SJSA1 (cell line): ENCODE results near the gene NECAB3. TPM values are rescaled to one million over a fixed set of nuclear protein-coding genes. Genes with fewer than 3 reads are reported as not detected.

ENCODE experiments used
- DNase-seq, 2 experiments: peaks; one replicate each; pipeline ENCODE4 v3.0.0-alpha.2; 2015 to 2020; ENCODE audit warnings: low spot score in 2 of 2, low read depth in 1 of 2
- H3K27ac ChIP-seq: fragments of 250-450 bp; sonication (Bioruptor Pico); 2 replicates; pipeline ENCODE4 v1.5.1; 2020; ENCODE audit warnings: mild to moderate bottlenecking, moderate library complexity
- H3K27me3 ChIP-seq: fragments of 250-450 bp; sonication (Bioruptor Pico); replicated peaks from 2 replicates; pipeline ENCODE4 v1.5.1; 2020; ENCODE audit warnings: mild to moderate bottlenecking, moderate library complexity
- H3K36me3 ChIP-seq: fragments of 250-450 bp; sonication (Bioruptor Pico); 2 replicates; pipeline ENCODE4 v1.5.1; 2020; ENCODE audit warnings: mild to moderate bottlenecking
- H3K4me1 ChIP-seq: fragments of 250-450 bp; sonication (Bioruptor Pico); replicated peaks from 2 replicates; pipeline ENCODE4 v1.6.1; 2021; ENCODE audit warnings: mild to moderate bottlenecking
- H3K4me3 ChIP-seq: fragments of 250-450 bp; sonication (Bioruptor Pico); 2 replicates; pipeline ENCODE4 v1.5.1; 2020; ENCODE audit warnings: mild to moderate bottlenecking
- H3K9me3 ChIP-seq: fragments of 250-450 bp; sonication (Bioruptor Pico); replicated peaks from 2 replicates; pipeline ENCODE4 v1.5.1; 2020; ENCODE audit warnings: mild to moderate bottlenecking
- total RNA-seq: library from RNA; depleted of rRNA; stranded (reverse); fragments of >200 nt; shearing (Covaris generic); gene quantifications from 2 replicates; pipeline ENCODE4 v1.2.3, GENCODE V29; 2014; rRNA removed

The NECAB3 gene, protein sequence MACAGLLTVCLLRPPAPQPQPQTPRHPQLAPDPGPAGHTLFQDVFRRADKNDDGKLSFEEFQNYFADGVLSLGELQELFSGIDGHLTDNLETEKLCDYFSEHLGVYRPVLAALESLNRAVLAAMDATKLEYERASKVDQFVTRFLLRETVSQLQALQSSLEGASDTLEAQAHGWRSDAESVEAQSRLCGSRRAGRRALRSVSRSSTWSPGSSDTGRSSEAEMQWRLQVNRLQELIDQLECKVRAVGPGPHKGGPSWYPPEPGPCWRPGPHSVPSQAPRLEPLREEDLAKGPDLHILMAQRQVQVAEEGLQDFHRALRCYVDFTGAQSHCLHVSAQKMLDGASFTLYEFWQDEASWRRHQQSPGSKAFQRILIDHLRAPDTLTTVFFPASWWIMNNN
- 52.1 and 81.1 TPM in 2 replicates for total RNA-seq

DNA sequence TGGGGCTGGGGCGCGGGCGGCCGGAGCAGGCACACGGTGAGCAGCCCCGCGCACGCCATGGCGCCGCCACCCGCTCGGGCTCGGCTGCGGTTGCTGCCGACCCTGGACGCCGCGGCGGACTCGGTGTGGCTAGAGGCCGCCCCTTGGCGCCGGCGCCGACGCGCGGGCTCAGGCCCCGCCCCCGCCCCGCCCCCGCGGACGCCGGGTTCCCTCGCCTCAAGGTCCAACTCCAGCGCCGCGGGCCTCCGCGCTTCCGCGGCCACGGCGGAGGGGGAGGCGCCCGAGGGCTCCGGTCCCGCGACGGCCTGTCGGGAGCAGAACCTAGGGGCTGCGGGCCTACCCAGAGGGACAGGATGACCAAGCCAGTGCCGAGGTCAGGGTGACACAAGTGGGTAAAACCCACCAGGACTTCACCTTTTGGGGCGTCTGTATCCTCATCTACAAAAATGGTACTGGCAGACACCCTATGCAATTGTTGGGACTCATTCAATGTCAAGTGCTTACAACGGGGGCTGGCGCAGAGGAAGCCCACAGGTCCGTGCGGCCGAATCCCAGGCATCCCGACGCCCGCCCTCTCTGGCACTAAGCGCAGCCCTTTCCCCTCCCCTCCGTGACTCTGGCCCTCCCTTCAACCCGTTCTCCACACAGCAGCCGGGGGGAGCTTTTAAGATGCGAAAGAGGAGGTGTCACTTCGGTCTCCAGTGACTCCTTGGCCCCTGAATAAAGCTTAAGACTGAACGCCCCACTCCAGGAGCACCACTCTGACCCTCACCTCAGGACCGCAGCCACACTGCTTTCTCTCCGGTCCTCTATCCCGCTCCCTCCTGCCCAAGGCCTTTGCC is at the start of gene NECAB3:
NECAB3 (minus strand) TSS at position 135 of the 842 bp plus-strand sequence; CDS start at position 59, 76 bp downstream.
- peak within 1 kb of the TSS; percentile 72 for H3K4me3 ChIP-seq
- peaks cover 27% of the 10 kb centered on the region for H3K4me1 ChIP-seq
- no peaks in the 10 kb centered on the region; the same call in 1 of the 2 replicates for H3K9me3 ChIP-seq
- H3K27me3 ChIP-seq = no peaks in the 10 kb centered on the region
- H3K36me3 ChIP-seq = peaks cover 79% of the 10 kb centered on the region
- peak; percentile 69 to 75 for DNase-seq
- H3K27ac ChIP-seq = peak within 1 kb of the TSS; percentile 70

DNA sequence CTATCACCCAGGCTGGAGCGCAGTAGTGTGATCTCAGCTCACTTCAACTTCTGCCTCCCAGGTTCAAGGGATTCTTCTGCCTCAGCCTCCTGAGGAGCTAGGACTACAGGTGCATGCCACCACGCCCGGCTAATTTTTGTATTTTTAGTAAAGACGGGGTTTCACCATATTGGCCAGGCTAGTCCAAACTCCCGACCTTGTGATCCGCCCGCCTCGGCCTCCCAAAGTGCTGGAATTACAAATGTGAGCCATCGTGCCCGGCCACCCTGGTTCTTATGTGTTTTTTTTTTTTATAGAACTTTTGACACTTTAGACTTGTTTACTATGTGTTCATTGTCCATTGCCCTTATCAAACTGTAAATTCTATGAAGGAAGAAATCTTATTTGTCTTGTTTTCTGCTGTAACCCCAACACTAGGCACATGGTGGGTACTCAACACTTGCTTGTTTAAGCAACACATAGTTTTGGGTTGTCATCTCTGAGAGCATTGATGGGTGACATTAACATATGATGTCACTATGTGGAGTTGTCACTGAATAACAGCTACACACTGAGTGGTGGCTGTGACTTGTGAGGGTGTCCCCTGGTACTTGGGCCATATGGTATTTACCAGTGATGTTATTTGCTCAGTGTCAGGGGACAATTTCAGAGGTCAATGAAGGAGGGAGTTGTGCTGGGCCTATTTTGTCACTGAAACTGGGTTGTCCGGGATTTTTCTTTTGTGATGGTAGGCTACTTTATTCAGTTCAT is 47.3 kb upstream of the NECAB3 start:
- Histone ChIP-seq H3K9me3 (no peaks in the 10 kb centered on the region), H3K4me3 (no peak overlapping the region), H3K27me3 (no peaks in the 10 kb centered on the region), H3K4me1 (peaks cover 14% of the 10 kb centered on the region), H3K27ac (no peak overlapping the region), H3K36me3 (no peaks in the 10 kb centered on the region)
- DNase-seq = no peak

DNA sequence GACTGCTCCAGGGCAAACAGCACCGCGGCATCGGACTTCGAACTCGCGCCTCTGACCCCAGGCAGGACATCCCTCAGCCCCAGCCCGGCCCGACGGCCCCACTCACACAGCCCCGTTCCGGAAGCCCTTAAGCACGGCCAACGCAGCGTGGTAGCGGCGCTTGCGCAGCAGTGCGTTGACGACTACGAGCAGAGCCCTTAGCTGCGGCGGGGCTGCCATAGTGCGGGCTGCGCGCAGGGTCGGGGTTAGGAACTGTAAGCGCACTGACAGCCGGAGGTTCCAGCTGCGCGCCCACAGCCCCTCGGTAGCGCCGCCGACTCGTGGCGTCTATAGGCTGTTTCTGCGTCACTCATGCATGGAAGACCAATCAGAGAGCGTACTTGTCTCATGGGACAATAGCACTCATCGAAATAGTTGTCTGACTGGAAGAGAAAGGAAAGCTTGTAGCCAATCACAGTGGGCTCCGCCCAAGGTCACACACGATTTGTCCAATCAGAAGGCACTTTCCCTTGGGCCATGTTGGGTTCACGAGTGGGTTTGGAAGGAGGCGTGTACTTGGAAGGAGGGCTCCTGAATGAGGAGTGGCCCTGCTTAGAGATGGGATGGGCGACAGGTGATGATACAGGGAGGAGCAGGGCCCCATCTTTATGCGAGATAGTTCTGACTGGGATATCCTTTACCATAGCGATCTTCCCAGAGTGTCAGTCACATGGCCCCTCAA is 45.9 kb upstream of the NECAB3 start, which contains the start of gene PXMP4:
PXMP4 (minus strand) TSS at position 322 of the 721 bp plus-strand sequence; CDS start at position 219, 103 bp downstream.
- Histone ChIP-seq H3K36me3 (no peaks in the 10 kb centered on the region), H3K4me1 (peaks cover 14% of the 10 kb centered on the region), H3K4me3 (peak within 1 kb of the TSS; percentile 66), H3K9me3 (no peaks in the 10 kb centered on the region), H3K27ac (peak within 1 kb of the TSS; percentile 9; the same call in 1 of the 2 replicates), H3K27me3 (no peaks in the 10 kb centered on the region)
- peak; percentile 90 to 92 for DNase-seq

DNA sequence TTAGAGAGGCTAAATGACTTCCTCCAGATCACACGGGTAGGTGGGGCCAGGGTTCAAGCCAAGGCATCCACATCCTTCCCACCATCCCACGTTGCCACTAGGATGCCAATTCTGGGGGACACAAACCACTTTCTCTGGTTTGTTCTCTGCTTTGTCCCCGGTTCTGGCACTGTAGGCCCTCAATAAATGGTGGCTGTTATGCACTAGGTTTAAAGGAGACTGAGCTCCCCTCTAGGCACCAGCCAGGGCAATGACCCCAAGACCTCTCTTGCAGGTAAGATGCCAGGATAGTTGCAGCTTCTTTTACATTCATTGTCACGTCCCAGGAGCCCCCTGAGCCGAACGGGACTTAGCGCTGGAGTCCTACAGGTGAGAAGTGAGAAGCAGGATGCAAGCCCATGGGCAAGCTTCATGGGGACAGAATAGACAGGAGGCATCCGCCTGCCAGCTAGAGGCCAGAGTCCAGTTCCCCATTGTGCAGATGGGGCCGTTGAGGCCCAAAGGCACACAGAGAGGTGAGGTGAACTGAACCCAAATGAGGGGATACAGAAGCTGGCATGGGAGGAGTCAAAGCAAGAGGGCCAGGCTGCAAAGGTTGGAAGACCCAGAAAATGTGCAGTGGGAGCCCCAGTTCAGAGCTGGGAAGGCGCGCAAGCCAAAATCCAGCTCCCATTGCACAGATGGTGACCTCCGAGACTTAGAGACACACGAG is 45.2 kb upstream of the NECAB3 start:
- DNase-seq = no peak
- peaks cover 14% of the 10 kb centered on the region for H3K4me1 ChIP-seq
- no peaks in the 10 kb centered on the region for H3K9me3 ChIP-seq
- H3K36me3 ChIP-seq = no peaks in the 10 kb centered on the region; the same call in 1 of the 2 replicates
- H3K27me3 ChIP-seq = no peaks in the 10 kb centered on the region
- H3K4me3 ChIP-seq = peak overlapping the region; percentile 66
- 0 out of 2 replicates have a peak overlapping the region, but pooled peaks have one; percentile 9 for H3K27ac ChIP-seq

DNA sequence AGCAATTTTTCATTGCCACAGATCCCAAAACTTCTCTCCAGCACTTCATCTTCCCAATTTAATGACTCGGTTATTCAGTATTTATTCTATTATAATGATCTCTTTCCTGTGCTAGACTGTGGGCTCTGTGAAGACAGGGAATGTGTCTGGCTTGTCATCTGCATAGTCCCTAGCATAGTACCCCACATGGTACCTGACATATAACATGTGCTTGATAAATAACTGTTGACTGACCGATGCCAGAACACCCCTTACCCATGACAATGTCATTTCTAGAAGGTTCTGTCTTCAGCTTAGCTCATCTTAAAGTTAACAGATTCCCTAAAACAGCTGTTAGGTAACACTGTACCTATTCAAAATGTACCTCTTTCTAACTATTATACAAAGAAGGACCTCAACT is 42.3 kb upstream of the NECAB3 start:
- H3K27ac ChIP-seq = no peak overlapping the region
- peaks cover 10% of the 10 kb centered on the region for H3K36me3 ChIP-seq
- no peaks in the 10 kb centered on the region for H3K27me3 ChIP-seq
- H3K4me3 ChIP-seq = no peak overlapping the region
- DNase-seq = no peak
- peaks cover 14% of the 10 kb centered on the region for H3K4me1 ChIP-seq
- H3K9me3 ChIP-seq = no peaks in the 10 kb centered on the region

DNA sequence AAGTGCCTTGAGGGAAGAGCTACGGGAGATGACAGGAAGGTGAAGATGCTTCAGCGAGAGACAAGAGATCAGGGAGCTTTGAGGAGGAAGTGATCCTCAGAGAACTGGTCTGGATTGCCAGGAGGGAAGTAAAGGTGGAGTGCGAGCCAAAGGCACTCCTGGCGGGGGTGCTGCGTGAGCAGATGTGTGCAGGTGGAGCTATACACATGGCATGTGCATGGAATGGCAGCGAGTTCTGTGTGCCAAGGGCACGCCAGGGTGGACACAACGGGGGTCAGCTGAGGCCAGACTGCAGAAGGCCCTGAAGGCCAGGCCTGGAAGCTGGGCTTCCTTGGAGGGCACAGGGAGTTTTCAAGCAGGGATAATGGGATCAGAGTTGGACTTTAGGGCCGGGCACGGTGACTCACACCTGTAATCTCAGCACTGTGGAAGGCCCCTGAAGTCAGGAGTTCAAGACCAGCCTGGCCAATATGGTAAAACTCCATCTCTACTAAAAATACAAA is 39.7 kb upstream of the NECAB3 start:
- H3K4me1 ChIP-seq = no peaks in the 10 kb centered on the region; the same call in 1 of the 2 replicates
- H3K36me3 ChIP-seq = peaks cover 18% of the 10 kb centered on the region
- no peak overlapping the region for H3K4me3 ChIP-seq
- no peaks in the 10 kb centered on the region for H3K27me3 ChIP-seq
- H3K9me3 ChIP-seq = no peaks in the 10 kb centered on the region
- H3K27ac ChIP-seq = no peak overlapping the region
- DNase-seq = no peak

DNA sequence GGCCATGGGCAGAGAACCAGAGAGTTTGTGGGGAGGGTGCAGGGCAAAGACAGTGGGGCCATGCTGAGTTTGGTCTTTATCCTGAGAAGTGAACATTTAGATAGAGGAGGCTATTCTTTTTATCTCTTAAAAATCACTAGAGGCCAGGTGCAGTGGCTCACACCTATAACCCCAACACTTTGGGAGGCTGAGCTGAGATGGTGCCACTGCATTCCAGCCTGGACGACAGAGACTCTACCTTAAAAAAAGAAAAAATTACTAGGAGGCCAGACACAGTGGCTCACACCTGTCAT is 37.2 kb upstream of the NECAB3 start:
- Histone ChIP-seq H3K9me3 (no peaks in the 10 kb centered on the region), H3K36me3 (peaks cover 27% of the 10 kb centered on the region), H3K27ac (no peak overlapping the region), H3K4me1 (no peaks in the 10 kb centered on the region), H3K4me3 (no peak overlapping the region), H3K27me3 (no peaks in the 10 kb centered on the region)
- DNase-seq = no peak

DNA sequence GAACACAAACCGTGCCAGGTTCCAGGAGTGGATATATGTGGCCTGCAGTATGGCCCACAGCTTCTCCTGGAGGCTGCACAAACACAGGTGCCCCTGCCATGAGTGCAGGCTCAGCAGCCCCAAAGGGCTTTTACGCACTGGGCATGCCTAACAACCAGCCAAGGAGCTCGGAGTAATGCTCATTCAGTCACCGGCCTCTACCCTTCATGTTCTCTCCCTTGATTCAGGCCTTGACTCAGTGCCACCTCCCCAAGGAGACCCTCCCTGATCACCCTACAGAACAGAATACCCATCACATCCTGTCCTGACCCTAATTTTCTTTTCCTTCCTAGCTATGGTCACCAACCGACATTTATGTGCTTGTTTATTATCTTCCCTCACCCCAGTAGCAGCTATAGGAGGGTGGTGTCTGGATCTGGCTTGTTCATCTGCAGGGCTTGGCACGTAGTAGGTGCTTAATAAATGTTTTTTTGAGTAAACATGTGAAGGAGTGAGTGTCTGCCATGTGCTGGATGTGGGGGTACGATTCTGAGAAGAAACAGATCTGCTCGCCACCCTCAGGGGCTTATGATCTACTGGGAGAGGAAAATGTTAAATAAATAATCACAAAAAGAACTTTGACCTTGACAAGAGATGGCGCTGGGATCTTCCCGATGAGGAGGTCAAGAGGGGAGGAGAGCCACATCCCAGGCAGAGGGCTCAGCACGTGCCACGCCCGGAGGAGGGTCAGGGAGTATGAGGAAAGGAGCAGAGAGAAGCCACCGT is 36.6 kb upstream of the NECAB3 start:
- no peak for DNase-seq
- H3K27ac ChIP-seq = no peak overlapping the region
- H3K27me3 ChIP-seq = no peaks in the 10 kb centered on the region
- H3K4me3 ChIP-seq = no peak overlapping the region
- H3K36me3 ChIP-seq = peaks cover 27% of the 10 kb centered on the region
- H3K9me3 ChIP-seq = no peaks in the 10 kb centered on the region
- no peaks in the 10 kb centered on the region for H3K4me1 ChIP-seq

DNA sequence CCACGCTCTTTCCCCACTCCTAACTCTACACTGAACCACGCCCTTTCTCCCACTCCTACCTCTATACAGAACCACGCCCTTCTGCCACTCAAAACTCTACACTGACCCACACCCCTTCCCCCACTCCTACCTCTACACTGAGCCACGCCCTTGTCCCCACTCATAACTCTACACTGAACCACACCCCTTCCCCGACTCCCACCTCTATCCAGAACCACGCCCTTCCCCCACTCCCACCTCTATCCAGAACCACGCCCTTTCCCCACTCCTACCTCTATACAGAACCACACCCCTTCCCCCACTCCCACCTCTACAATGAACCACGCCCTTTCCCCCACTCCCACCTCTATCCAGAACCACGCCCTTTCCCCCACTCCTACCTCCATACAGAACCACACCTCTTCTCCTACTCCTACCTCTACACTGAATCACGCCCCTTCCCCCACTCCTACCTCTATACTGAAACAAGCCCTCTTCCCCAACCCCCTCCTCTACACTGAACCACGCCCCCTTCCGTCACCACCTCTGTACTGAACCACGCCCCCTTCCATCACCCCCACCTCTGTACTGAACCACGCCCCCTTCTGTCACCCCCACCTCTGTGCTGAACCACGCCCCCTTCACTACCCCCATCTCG is 35.8 kb upstream of the NECAB3 start:
- no peak for DNase-seq
- H3K36me3 ChIP-seq = peaks cover 27% of the 10 kb centered on the region
- H3K27me3 ChIP-seq = no peaks in the 10 kb centered on the region
- no peak overlapping the region for H3K27ac ChIP-seq
- H3K4me1 ChIP-seq = no peaks in the 10 kb centered on the region
- no peaks in the 10 kb centered on the region for H3K9me3 ChIP-seq
- H3K4me3 ChIP-seq = no peak overlapping the region

DNA sequence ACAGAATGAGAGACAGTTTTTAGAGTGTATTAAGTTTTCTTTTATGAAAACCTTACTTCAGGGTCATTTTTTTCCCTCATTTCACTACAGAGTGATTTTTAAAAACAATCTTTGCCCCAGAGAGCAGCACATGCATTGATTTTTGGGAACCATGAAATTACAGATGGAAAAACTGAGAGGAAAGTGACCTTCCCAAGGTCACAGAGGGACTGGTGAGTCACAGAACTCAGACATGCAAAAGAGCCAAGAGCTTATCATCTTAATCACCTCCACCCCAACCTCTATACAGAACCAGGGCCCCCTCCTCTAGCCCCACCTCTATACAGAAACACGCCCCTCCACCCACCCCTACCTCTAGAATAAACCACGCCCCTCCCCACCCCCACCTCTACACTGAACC is 35.2 kb upstream of the NECAB3 start:
- H3K36me3 ChIP-seq = peaks cover 27% of the 10 kb centered on the region
- H3K4me1 ChIP-seq = no peaks in the 10 kb centered on the region
- no peaks in the 10 kb centered on the region for H3K9me3 ChIP-seq
- H3K4me3 ChIP-seq = no peak overlapping the region
- DNase-seq = no peak
- no peaks in the 10 kb centered on the region for H3K27me3 ChIP-seq
- H3K27ac ChIP-seq = no peak overlapping the region

DNA sequence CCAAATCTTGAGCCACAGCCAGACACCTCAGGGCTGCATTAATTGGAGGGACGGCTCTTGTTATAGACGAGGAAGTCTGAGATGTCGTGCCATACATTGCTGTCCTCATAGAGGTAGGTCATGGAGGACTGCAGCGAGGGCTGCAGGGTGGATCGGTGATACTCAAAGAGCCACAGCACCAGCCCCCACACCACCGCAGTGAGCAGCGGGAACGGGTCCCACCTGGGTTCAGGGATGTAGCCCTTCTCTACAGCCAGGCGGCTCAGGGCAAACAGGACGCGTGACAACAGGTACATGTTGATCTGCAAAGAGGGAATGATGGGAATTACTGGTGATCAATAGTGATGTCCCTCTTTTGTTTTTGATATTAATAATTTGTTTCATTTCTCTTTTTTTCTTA is 33.4 kb upstream of the NECAB3 start:
- Histone ChIP-seq H3K4me3 (no peak overlapping the region), H3K9me3 (no peaks in the 10 kb centered on the region), H3K4me1 (no peaks in the 10 kb centered on the region), H3K36me3 (peaks cover 17% of the 10 kb centered on the region), H3K27ac (no peak overlapping the region), H3K27me3 (no peaks in the 10 kb centered on the region)
- no peak for DNase-seq
